Activated CD4-positive, alpha-beta T cell treated with anti-CD3 and anti-CD28 coated beads, Interleukin-2, amount 50 U/mL, for 16 hours (primary cell): Measurements from ENCODE around the gene EMID1.

ENCODE experiments used
- DNase-seq: peaks from one replicate; pipeline ENCODE4 v3.0.0-alpha.2; 2020

EMID1 gene

DNA sequence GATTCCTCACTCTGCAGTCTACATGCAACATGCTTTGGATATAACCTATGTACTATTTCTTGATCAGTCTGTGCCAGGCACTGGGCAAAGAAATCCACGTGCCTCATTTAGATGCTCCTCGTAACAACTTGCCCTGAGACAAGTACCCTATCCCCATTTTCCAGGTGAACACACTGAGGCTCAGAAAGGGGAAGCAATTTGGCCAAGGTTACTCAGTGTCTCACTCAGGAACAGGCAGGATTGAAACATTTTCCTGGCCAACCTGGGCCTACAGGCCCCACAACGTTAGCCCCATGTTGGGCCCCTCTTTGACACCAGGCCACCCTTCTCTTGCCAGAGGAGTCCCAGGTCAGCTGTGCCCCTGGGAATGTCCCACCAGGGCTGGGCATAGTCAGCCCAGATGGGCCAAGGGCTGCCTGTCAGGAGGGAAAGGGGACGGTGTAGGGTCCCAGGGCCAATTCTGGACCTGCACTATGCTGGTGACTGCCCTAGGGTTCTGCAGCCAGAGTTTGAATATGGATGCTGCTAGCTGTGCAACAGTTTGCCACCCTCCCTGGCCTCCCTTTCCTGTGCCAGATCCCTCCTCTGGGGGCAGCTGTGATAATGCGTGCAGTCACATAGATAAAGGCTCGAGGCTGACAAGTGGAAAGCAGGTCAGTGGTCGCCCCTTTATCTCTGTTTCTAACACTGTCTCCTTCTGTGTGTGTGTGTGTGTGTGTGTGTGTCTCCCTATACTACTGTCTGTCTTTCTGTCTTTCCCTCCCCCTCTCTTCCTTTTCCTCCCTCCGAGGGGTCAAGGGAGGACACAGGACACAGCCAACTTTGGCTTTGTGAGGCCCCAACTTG is 10.4 kb upstream of the EMID1 start:
- DNase-seq: no peak

DNA sequence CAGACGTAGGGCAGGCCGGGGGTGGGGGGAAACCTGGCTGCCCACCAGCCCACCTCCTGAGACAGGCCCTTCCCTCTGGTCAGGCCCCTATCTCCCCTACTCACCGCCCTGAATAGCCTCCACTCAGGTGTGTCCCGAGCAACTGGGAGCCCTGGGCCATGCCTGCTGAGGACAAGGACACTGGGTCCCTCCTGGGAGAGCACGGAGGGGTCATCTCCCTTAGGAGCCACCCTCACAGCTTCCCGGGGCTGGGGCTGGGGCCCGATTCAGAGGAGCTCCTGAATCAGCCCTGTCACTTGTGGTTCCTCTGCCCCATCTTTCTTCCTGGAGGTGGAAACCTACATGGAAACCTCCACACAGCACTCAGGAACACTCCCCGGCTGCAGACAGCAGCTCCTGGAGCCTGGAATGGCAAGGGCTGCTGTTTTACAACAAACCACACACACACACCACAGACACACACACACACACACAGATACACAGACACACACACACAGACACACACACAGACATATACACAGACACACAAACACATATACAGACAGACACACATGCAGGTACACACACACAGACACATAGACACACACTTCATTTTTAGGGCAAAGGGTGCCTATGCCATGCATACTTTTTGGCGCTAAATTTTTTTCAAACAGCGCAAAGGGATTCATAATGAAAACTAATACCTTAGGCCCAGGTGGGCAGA is 9.6 kb upstream of the EMID1 start:
- DNase-seq: no peak

GRCh38 chr22:29197096-29197495 is 8.6 kb upstream of the EMID1 start:
- no peak for DNase-seq

- DNase-seq: no peak
Observed at GRCh38 chr22:29198240-29198639, 7.5 kb upstream of the EMID1 start.

DNA sequence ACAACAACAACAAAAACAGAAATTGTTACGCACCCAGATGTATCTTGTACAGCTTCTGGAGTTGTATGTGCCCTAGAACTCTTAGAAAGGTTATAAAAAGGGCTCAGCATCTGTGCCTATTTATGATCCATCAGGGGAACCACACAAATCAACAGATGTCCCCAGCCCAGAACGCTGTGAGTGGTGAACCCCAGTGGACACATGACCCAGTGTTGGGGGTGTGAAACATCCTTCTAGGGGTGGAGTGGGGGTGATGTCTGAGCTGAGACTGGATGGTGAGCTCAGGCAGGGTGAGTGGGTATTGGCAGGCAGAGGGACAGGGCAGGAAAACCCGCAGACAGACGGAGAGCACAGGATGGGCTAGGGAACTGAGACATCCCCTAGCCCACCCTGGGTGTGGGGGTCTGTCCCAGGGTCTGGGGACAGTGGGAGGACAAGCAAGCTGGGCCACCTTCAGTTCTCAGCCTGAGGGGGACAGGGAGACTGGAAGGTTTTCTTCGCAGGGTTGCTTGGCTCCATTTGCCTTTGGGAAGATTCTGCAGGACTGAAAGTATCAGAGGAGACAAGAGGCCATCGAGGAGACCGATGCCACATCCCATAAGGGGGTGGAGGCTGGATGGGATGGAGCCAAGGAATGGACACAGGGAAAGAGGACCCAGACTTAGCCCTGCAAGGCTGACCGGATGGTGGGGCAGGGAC is 5.8 kb upstream of the EMID1 start:
- DNase-seq: no peak

GRCh38 chr22:29200901-29201300 is 4.8 kb upstream of the EMID1 start:
- no peak for DNase-seq

DNA sequence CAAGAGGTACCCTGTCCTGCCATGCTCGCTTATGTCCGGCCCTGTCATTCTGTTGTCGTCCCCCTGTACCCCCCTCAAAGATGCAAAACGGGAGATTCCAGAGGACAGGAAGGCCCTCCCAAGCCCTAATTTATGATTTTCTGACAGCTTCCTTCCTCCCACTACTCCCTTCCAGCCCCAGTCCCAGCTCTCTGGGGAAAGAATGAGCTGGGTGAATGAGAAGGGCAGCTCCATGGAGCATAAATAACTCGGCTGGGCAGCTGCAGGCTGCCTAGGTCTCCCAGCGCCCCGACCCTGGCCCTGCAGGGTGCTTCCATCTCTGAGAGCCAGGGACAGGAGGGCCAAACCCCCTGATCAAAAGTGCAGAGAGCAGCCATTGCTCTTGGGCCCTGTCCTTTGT is 3.9 kb upstream of the EMID1 start:
- DNase-seq: no peak

DNA sequence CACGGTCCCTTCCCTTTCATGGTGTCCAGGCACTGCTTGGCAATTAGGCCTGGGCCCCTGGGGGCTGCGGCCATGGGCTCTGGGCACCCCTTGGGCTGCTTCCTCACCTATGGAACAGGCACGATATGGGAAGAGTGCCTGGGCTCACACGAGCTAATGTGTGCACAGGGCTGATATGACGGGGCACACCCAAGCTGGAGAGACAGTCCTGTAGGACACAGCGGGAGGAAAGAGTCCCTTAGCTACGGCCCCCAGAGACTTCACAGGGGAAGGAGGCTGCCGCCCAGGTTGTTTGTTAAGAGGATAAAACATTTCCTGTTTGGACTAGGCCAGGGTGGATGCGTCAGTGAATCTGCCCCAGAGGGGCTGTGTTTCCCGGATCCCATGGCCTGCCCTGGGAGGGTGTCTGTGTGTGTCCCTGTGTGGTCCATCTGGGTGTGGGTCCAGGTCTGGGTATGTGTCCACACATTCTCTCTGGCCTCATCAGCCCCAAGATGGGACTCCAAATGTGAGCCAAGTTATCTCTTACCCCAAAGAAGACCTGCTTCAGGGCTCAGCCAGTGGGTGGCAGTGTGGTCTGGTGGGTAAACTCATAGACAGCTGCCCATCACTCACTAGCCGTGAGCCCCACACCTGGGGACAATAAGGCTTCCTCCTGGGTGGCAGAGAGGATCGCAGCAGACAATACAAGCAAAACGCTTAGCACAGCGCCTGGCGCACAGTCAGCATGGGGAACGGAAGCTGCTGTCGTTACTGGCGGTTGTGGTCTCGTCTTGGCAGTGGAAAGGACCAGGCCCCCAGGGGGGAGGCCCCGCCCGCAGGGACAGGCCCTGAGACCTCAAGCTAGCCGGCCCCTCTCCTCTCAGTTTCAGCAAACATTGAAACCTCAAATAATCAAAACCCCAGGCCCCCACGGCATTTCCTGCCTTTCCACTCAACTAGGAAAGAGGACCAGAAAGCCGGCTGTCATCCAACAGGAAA is 3.2 kb upstream of the EMID1 start:
- DNase-seq: peak; percentile 89

DNA sequence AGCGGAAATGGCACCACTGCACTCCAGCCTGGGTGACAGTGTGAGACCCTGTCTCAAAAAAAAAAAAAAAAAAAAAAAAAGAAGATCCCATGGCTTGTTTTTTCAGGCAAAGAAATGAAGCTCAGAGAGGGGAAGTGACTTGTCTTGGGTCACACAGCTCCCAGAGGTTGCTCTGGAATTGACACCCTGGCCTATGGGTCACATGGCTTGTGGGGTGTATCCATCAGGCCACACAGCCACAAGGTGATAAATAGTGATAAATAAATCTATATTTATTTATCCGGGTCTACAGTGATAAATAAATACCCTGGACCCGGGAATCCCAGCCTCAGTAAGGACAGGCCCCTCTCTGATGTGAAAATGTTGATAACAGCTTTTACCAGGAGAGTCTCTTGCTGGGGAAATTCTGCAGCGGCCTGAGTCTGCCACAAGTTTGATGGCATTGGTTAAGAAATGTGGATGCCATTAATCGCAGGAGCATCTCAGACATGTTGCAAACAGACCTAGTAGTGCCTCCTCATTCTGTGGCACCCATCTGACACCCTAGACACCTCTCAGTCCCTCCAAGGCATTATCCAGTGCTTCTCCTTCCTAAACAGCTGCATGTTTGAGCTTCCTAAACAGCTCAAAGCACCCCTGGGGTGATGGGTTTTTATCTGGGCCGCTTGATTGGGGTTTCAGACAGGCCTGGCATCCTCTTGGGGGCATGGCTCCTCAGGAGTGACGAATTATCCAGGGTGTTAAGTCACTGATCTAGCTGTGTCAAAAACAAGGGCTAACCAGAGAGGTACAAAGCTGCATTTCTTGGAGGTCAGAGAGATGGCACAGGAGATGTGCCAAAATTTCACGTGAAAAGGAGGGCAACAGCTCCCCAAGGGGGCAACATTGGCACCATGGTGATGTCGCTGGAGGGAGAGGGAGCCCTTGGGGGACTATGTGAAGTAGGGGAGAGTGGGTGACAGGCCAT is 1.9 kb upstream of the EMID1 start:
- no peak for DNase-seq

- no peak for DNase-seq
Observed at GRCh38 chr22:29204455-29205183, 1.1 kb upstream of the EMID1 start.

GRCh38 chr22:29205252-29205593 is 473 bp upstream of the EMID1 start:
- DNase-seq: no peak

DNA sequence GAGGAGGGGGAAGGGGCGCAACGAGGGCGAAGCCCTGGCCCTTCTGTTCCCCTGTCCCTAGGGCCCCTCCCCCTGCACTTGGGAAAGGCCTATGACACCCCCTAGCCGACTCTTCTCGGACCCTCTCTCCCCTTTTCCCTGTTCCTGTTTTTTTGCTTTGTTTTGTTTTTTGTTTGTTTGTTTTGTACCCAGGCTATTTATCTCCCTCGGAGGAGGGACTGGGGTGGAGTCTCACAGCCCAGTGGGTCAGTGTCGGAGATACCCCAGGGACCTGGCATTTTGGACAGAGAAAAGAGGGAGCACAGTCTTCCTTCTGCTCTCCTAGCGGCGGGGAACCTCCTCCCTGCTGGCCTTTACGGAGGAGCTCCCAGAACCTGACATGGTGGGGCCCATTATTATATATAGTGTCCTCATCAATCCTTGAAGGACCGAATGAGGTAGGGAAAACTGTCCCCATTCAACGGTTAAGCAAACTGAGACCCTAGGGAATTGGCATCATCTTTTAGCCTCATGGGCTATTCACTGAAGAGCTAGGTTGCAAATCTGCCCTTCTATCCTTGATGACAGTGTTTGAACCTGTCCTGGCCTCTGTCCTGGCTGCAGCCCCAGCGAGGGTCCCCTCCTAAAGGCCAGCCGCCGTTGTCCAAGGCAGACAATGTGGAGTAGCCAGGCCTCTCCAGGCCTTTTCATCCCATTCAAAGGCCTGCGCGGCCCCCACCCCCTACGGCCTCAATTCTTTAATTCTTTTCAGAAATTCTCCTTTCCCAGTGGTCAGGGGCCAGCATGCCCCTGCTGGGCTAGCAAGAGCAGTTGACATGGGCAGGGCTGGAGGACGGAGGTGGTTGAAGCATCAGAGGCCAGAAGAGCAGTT is 911 bp downstream of the EMID1 start:
- DNase-seq: no peak

- DNase-seq: no peak
Observed at GRCh38 chr22:29207243-29207550, 1.5 kb downstream of the EMID1 start.

GRCh38 chr22:29207562-29208501 is 2.1 kb downstream of the EMID1 start:
- no peak for DNase-seq

- DNase-seq: no peak
Observed at GRCh38 chr22:29208502-29208862, 2.8 kb downstream of the EMID1 start.

DNA sequence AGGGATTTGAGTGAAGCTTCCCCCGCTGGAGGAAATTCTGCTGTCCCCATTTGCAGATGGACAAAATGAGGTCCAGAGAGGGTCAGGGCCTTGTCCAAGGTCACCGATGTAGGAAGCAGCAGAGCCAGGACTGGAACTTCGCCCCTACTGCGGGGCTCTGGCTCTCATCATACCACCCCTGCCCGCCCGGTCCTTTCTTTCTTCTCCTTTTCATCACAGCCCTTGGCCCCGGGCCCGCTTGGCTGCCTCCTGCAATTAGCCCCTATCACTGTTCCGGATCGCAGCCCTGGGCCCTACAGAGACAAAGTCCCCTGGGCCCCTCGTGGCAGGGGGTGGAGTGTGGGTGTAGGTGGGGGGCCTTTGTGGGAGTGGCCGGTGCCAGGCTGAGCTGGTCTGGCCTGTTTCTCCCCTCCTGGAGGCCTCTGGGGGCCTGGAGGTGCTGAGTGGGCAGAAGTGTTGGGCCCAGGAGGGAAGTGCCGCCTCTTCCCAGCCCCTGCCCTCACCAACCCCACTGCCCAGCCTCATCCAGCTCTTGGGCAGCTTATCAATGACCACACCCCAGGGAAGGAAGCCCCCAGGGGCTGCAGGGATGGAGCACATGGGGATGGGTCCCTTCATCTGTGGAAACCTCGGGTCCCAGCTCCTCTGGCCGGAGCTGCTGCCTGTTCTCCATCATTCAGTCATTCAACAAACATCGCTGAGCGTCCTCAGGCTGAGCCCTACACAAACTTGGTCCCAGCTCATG is 3.4 kb downstream of the EMID1 start:
- no peak for DNase-seq

DNA sequence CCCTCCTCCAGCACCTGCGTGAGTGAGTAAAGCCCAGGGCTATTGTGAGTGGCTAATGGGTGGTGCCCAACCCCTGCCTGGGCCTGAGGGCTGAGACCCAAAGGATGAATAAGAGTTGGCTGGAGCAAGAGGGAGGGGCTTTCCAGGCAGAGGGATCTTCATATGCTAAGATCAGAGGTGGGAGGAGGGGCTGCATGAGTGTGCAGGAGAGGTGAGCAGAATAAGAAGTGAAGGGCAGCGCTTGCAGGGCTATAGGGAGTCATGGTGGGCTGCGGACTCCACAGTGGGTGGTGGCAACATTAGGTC is 3.9 kb downstream of the EMID1 start:
- no peak for DNase-seq

GRCh38 chr22:29211066-29211465 is 5.4 kb downstream of the EMID1 start:
- DNase-seq: no peak
